ENCODE measurements around the gene SLC28A1. TPM values are rescaled to one million over a fixed set of nuclear protein-coding genes. Genes with fewer than 3 reads are reported as not detected.

The SLC28A1 gene
- total RNA-seq, 1 experiment from 2014 or later: not detected

DNA sequence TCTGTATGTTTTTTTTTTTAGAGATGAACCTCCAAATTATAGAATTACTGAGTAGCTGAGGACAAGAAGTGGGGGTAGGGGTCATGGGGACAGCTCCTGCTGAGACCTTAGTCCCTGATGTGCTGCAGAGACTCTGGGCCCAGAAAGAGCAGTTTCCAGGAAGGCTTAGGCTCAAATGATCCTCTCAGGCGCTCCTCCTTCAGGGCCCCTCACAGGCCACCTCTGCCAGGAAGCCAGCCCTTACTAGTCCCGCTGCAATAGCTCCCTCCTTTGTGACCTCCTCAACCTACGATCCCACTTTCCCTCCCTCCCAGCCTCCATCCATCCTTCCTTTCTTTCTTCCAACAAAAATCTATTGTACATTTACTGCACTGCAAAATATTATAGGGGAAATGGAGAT lies 24.6 kb downstream of the SLC28A1 start:
- no peaks in the 10 kb centered on the region for H3K79me2 ChIP-seq (ENCODE audit: insufficient read depth, low read length)
- TF ChIP-seq POLR2AphosphoS5 (IDR thresholded peaks at IDR 0.05; ENCODE audit: low read depth, low read length) (no peak), ZNF274 (IDR thresholded peaks at IDR 0.05; ENCODE audit: low read depth, low read length) (no peak), FOSL1 (IDR thresholded peaks at IDR 0.05; ENCODE audit: low read depth) (no peak), CBX3 (IDR thresholded peaks at IDR 0.05; ENCODE audit: low read depth) (no peak), ZFX (IDR thresholded peaks at IDR 0.05) (no peak), SRF (IDR thresholded peaks at IDR 0.05; ENCODE audit: low read depth) (no peak), EZH2phosphoT487 (IDR thresholded peaks at IDR 0.05; ENCODE audit: borderline replicate concordance) (no peak), JUND (IDR thresholded peaks at IDR 0.05) (no peak), YY1 (IDR thresholded peaks at IDR 0.05; ENCODE audit: extremely low read depth, insufficient replicate concordance, low read depth, low read length) (no peak), EGR1 (IDR thresholded peaks at IDR 0.05; ENCODE audit: low read depth) (no peak), POLR2A (IDR thresholded peaks at IDR 0.05; ENCODE audit: borderline replicate concordance, extremely low read depth, insufficient read depth, insufficient read length) (no peak)
- TF ChIP-seq, protein P1, sequence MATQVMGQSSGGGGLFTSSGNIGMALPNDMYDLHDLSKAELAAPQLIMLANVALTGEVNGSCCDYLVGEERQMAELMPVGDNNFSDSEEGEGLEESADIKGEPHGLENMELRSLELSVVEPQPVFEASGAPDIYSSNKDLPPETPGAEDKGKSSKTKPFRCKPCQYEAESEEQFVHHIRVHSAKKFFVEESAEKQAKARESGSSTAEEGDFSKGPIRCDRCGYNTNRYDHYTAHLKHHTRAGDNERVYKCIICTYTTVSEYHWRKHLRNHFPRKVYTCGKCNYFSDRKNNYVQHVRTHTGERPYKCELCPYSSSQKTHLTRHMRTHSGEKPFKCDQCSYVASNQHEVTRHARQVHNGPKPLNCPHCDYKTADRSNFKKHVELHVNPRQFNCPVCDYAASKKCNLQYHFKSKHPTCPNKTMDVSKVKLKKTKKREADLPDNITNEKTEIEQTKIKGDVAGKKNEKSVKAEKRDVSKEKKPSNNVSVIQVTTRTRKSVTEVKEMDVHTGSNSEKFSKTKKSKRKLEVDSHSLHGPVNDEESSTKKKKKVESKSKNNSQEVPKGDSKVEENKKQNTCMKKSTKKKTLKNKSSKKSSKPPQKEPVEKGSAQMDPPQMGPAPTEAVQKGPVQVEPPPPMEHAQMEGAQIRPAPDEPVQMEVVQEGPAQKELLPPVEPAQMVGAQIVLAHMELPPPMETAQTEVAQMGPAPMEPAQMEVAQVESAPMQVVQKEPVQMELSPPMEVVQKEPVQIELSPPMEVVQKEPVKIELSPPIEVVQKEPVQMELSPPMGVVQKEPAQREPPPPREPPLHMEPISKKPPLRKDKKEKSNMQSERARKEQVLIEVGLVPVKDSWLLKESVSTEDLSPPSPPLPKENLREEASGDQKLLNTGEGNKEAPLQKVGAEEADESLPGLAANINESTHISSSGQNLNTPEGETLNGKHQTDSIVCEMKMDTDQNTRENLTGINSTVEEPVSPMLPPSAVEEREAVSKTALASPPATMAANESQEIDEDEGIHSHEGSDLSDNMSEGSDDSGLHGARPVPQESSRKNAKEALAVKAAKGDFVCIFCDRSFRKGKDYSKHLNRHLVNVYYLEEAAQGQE (IDR thresholded peaks at IDR 0.05; ENCODE audit: low read depth): no peak
- TF ChIP-seq, protein P2, sequence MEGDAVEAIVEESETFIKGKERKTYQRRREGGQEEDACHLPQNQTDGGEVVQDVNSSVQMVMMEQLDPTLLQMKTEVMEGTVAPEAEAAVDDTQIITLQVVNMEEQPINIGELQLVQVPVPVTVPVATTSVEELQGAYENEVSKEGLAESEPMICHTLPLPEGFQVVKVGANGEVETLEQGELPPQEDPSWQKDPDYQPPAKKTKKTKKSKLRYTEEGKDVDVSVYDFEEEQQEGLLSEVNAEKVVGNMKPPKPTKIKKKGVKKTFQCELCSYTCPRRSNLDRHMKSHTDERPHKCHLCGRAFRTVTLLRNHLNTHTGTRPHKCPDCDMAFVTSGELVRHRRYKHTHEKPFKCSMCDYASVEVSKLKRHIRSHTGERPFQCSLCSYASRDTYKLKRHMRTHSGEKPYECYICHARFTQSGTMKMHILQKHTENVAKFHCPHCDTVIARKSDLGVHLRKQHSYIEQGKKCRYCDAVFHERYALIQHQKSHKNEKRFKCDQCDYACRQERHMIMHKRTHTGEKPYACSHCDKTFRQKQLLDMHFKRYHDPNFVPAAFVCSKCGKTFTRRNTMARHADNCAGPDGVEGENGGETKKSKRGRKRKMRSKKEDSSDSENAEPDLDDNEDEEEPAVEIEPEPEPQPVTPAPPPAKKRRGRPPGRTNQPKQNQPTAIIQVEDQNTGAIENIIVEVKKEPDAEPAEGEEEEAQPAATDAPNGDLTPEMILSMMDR (IDR thresholded peaks at IDR 0.05 in 2 of 3, conservative IDR thresholded peaks at IDR 0.05 in 1 of 3; ENCODE audit: borderline replicate concordance in 1 of 3, insufficient read depth in 1 of 3, low read depth in 2 of 3, low read length in 2 of 3): no peak
- TF ChIP-seq, protein P3, sequence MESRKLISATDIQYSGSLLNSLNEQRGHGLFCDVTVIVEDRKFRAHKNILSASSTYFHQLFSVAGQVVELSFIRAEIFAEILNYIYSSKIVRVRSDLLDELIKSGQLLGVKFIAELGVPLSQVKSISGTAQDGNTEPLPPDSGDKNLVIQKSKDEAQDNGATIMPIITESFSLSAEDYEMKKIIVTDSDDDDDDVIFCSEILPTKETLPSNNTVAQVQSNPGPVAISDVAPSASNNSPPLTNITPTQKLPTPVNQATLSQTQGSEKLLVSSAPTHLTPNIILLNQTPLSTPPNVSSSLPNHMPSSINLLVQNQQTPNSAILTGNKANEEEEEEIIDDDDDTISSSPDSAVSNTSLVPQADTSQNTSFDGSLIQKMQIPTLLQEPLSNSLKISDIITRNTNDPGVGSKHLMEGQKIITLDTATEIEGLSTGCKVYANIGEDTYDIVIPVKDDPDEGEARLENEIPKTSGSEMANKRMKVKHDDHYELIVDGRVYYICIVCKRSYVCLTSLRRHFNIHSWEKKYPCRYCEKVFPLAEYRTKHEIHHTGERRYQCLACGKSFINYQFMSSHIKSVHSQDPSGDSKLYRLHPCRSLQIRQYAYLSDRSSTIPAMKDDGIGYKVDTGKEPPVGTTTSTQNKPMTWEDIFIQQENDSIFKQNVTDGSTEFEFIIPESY (IDR thresholded peaks at IDR 0.05; ENCODE audit: extremely low read depth, insufficient replicate concordance, low read length): no peak
- no peaks in the 10 kb centered on the region for H3K9me2 ChIP-seq (ENCODE audit: insufficient read depth)
- H3K4me2 ChIP-seq (ENCODE audit: low read length): no peak overlapping the region
- no TSS peak for BruUV-seq (replicated peaks)
- no peak overlapping the region for H3K27ac ChIP-seq (ENCODE audit: low read depth, low read length)
- H2AFZ ChIP-seq (ENCODE audit: low read depth, low read length, poor library complexity, severe bottlenecking): no peak overlapping the region
- POLR2A ChIA-PET: no interaction called here
- ATAC-seq: no peak
- H3K9me3 ChIP-seq (ENCODE audit: control insufficient read depth in 1 of 2, insufficient read depth in 1 of 2, low read depth in 1 of 2, low read length in 2 of 2): no peaks in the 10 kb centered on the region
- H3K4me1 ChIP-seq (ENCODE audit: control insufficient read depth in 1 of 2, insufficient read depth in 2 of 2, low read length in 2 of 2): peaks cover 25 to 27% of the 10 kb centered on the region in 2 experiments
- no peak overlapping the region for H3K4me3 ChIP-seq (replicated peaks in 1 of 2; ENCODE audit: low read depth in 1 of 2, low read length in 2 of 2)
- no peak overlapping the region for H3K9ac ChIP-seq (ENCODE audit: low read length)
- H3K27me3 ChIP-seq (ENCODE audit: insufficient read depth, low read length): no peaks in the 10 kb centered on the region
- no peaks in the 10 kb centered on the region for H3K36me3 ChIP-seq (ENCODE audit: control insufficient read depth in 1 of 2, insufficient read depth in 2 of 2, low read length in 2 of 2)
- RAD21 ChIA-PET (ENCODE audit: low non-redundant PET in 1 of 2, low total read pairs in 2 of 2, uncharacterized antibody in 2 of 2, unreplicated experiment in 2 of 2): no interaction called here
- CTCF ChIA-PET: no interaction called here
- no peak for DNase-seq (ENCODE audit: low read depth, low spot score)
- H4K20me1 ChIP-seq (ENCODE audit: insufficient read depth): no peaks in the 10 kb centered on the region
- intact Hi-C loops (cut with micrococcal nuclease): no loop called here
